OCI-LY1 (cell line): ENCODE measurements around the gene SRBD1.

Experiments
- H2AFZ ChIP-seq: fragments of 200-600 bp; sonication (generic), shearing (Covaris generic); 2 replicates; pipeline ENCODE4 v1.6.0; 2014; ENCODE audit warnings: antibody characterized with exemption, mild to moderate bottlenecking, low read length
- H3F3A ChIP-seq: fragments of 200-600 bp; sonication (generic), shearing (Covaris generic); 2 replicates; pipeline ENCODE4 v1.6.0; 2014; ENCODE audit warnings: mild to moderate bottlenecking, antibody characterized with exemption, low read length, moderate library complexity; ENCODE audit not compliant: insufficient read depth
- H3K27ac ChIP-seq: fragments of 200-600 bp; sonication (generic); 2 replicates; pipeline ENCODE4 v1.5.1; 2014; ENCODE audit warnings: low read length, mixed run types, mild to moderate bottlenecking, low read depth; ENCODE audit not compliant: poor library complexity, severe bottlenecking
- H3K27me3 ChIP-seq: fragments of 200-600 bp; sonication (generic); 2 replicates; pipeline ENCODE4 v1.6.0; 2014; ENCODE audit warnings: antibody characterized with exemption, mild to moderate bottlenecking, low read length, moderate library complexity; ENCODE audit not compliant: insufficient read depth
- H3K36me3 ChIP-seq: fragments of 200-600 bp; sonication (generic); 2 replicates; pipeline ENCODE4 v1.6.1; 2014; ENCODE audit warnings: mild to moderate bottlenecking, antibody characterized with exemption, low read length, moderate library complexity, mixed read lengths; ENCODE audit not compliant: insufficient read depth
- H3K4me1 ChIP-seq: fragments of 200-600 bp; sonication (generic); 2 replicates; pipeline ENCODE4 v1.5.1; 2014; ENCODE audit warnings: mild to moderate bottlenecking, low read length, moderate library complexity; ENCODE audit not compliant: insufficient read depth, severe bottlenecking
- H3K4me2 ChIP-seq: fragments of 200-600 bp; sonication (generic), shearing (Covaris generic); 2 replicates; pipeline ENCODE4 v1.6.1; 2014; ENCODE audit warnings: low read length
- H3K4me3 ChIP-seq: fragments of 200-600 bp; sonication (generic); 2 replicates; pipeline ENCODE4 v1.5.1; 2014; ENCODE audit warnings: low read length, low read depth, mild to moderate bottlenecking, mixed read lengths; ENCODE audit not compliant: poor library complexity, severe bottlenecking
- H3K79me2 ChIP-seq: fragments of 200-600 bp; shearing (Covaris generic); 2 replicates; pipeline ENCODE4 v1.6.1; 2016; ENCODE audit warnings: mixed run types, low read length, mixed read lengths; ENCODE audit not compliant: insufficient read depth
- H3K9ac ChIP-seq: fragments of 200-600 bp; sonication (generic), shearing (Covaris generic); 2 replicates; pipeline ENCODE4 v1.6.1; 2014; ENCODE audit warnings: mild to moderate bottlenecking, low read length, mixed read lengths
- H3K9me2 ChIP-seq: fragments of 200-600 bp; sonication (generic), shearing (Covaris generic); 2 replicates; pipeline ENCODE4 v1.6.1; 2014; ENCODE audit warnings: low read depth, mild to moderate bottlenecking, low read length, mixed read lengths
- H3K9me3 ChIP-seq: fragments of 200-600 bp; shearing (Covaris generic); 2 replicates; pipeline ENCODE4 v1.6.1; 2014; ENCODE audit warnings: low read length, mixed read lengths
- H4K20me1 ChIP-seq: fragments of 200-600 bp; sonication (generic), shearing (Covaris generic); 2 replicates; pipeline ENCODE4 v1.6.0; 2016; ENCODE audit warnings: mild to moderate bottlenecking, low read length; ENCODE audit not compliant: insufficient read depth
- CTCF ChIP-seq: fragments of 200-600 bp; sonication (generic), shearing (Covaris generic); IDR thresholded peaks from 2 replicates; pipeline ENCODE4 v1.5.1; 2017; ENCODE audit warnings: mild to moderate bottlenecking, antibody characterized with exemption, low read length, moderate library complexity, mixed read lengths
- EZH2 ChIP-seq: fragments of 200-600 bp; sonication (generic), shearing (Covaris generic); IDR thresholded peaks from 2 replicates; pipeline ENCODE4 v1.8.0; 2017; ENCODE audit warnings: borderline replicate concordance, mixed run types, mild to moderate bottlenecking, antibody characterized with exemption, low read length, moderate library complexity, mixed read lengths

The SRBD1 gene

DNA sequence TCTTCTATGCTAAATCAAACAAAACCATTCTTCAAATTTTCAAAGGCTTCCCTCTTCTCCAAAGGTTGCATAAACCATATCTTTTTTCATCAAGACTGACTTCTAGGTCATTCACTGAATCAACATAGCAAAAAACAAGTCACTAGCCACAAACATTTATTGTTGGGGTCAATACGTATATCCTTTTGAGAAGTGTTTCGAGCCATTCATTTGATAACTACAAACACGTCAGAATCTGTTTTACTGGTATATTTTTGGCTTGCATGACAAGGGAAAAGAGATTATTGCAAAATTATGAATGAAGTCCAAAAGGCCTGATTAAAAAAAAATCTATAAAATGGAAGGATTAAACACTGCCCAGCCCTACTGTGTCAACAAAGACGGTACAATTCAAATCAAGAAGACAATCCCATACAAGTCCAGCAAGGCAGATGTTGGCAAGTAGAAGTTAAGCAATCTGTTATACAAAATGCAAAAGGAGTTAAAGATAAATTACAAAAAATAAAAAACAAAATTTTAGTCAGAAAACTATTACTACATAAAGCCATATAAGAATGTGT, 222.4 kb downstream of the SRBD1 start:
- H3K9me2 ChIP-seq: no peaks in the 10 kb centered on the region
- no peaks in the 10 kb centered on the region for H3K4me1 ChIP-seq
- no peaks in the 10 kb centered on the region for H3F3A ChIP-seq
- H3K27me3 ChIP-seq: no peaks in the 10 kb centered on the region
- H3K27ac ChIP-seq: no peak overlapping the region
- no peaks in the 10 kb centered on the region for H4K20me1 ChIP-seq
- no peaks in the 10 kb centered on the region for H3K79me2 ChIP-seq
- H3K9me3 ChIP-seq: no peaks in the 10 kb centered on the region
- no peak overlapping the region for H2AFZ ChIP-seq
- H3K9ac ChIP-seq: no peak overlapping the region
- H3K4me3 ChIP-seq: no peak overlapping the region
- H3K36me3 ChIP-seq: peaks cover 9% of the 10 kb centered on the region; the same call in 1 of the 2 replicates
- TF ChIP-seq CTCF (no peak), EZH2 (no peak)
- no peak overlapping the region for H3K4me2 ChIP-seq

- Histone ChIP-seq H3K9me3 (no peaks in the 10 kb centered on the region), H3K36me3 (peaks cover 4% of the 10 kb centered on the region; the same call in 1 of the 2 replicates), H4K20me1 (no peaks in the 10 kb centered on the region), H3K27me3 (no peaks in the 10 kb centered on the region), H3F3A (no peaks in the 10 kb centered on the region), H3K9ac (no peak overlapping the region), H3K27ac (no peak overlapping the region), H3K4me3 (no peak overlapping the region), H3K79me2 (no peaks in the 10 kb centered on the region), H3K9me2 (no peaks in the 10 kb centered on the region), H2AFZ (no peak overlapping the region), H3K4me1 (no peaks in the 10 kb centered on the region), H3K4me2 (no peak overlapping the region)
- TF ChIP-seq EZH2 (no peak), CTCF (no peak)
These were observed 228.3 kb downstream of the SRBD1 start for GRCh38 chr2:45382744-45383143.

GRCh38 chr2:45380131-45380836, 230.8 kb downstream of the SRBD1 start:
- H3K79me2 ChIP-seq: no peaks in the 10 kb centered on the region
- H3K9me3 ChIP-seq: no peaks in the 10 kb centered on the region
- no peaks in the 10 kb centered on the region for H3K27me3 ChIP-seq
- H2AFZ ChIP-seq: no peak overlapping the region
- H3F3A ChIP-seq: no peaks in the 10 kb centered on the region
- no peaks in the 10 kb centered on the region for H3K9me2 ChIP-seq
- H3K27ac ChIP-seq: no peak overlapping the region
- H3K36me3 ChIP-seq: no peaks in the 10 kb centered on the region
- no peak overlapping the region for H3K4me2 ChIP-seq
- H3K4me1 ChIP-seq: no peaks in the 10 kb centered on the region
- no peak overlapping the region for H3K4me3 ChIP-seq
- H3K9ac ChIP-seq: no peak overlapping the region
- TF ChIP-seq EZH2: no peak
- no peak for TF ChIP-seq CTCF
- H4K20me1 ChIP-seq: no peaks in the 10 kb centered on the region
